ENCODE data around the gene FREM2. TPM values are rescaled to one million over a fixed set of nuclear protein-coding genes. Genes with fewer than 3 reads are reported as not detected.

FREM2 gene
- not detected for polyA plus RNA-seq (ENCODE audit: low read depth in 6 of 6)

GRCh38 chr13:38686577-38687245, at the start of gene FREM2:
FREM2 (plus strand) TSS chr13:38687077; CDS start chr13:38687345, 268 bp downstream.
- DNase-seq (no peak), ATAC-seq (ENCODE audit: low read depth in 2 of 2) (no peak)
- peaks cover 0 to 5% (median 0%) of the 10 kb centered on the region in 7 donors for H3K9me3 Mint-ChIP-seq
- H3K36me3 Mint-ChIP-seq = no peaks in the 10 kb centered on the region
- peaks cover 7 to 19% (median 17%) of the 10 kb centered on the region in 3 donors for H3K27me3 Mint-ChIP-seq
- H3K27ac Mint-ChIP-seq = no peak within 1 kb of the TSS
- H3K4me3 Mint-ChIP-seq = peak within 1 kb of the TSS in 3 of 8 donors; percentile 37 to 47 (median 44)
- H3K4me1 Mint-ChIP-seq = peaks cover 0 to 12% (median 0%) of the 10 kb centered on the region in 3 donors

DNA sequence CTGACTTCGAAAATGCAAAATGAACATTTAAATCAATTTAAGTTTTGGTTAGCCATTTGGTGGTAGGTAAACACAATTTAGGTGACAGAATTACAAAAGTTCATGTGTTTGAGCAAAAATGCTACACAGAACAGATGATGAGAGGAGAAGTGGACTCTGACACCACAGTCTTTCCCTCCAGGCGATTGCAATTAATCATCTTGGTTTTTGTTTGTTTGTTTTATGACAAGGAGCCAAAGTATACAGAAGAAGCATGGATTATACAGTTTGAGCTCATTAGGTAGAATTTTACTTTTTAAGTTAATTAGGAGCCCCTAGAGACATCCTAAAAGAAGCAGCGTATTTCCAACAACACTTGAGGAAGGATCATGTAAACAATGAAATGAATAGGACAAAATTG, 49.3 kb upstream of the FREM2 start:
- Mint-ChIP-seq H3K4me3 (no peak overlapping the region), H3K4me1 (no peaks in the 10 kb centered on the region), H3K9me3 (peaks cover 0 to 1% (median 0%) of the 10 kb centered on the region in 7 donors), H3K36me3 (no peaks in the 10 kb centered on the region), H3K27me3 (peaks cover 0 to 4% (median 0%) of the 10 kb centered on the region in 3 donors), H3K27ac (no peak overlapping the region)
- ATAC-seq (ENCODE audit: low read depth in 2 of 2) = no peak
- DNase-seq = no peak

DNA sequence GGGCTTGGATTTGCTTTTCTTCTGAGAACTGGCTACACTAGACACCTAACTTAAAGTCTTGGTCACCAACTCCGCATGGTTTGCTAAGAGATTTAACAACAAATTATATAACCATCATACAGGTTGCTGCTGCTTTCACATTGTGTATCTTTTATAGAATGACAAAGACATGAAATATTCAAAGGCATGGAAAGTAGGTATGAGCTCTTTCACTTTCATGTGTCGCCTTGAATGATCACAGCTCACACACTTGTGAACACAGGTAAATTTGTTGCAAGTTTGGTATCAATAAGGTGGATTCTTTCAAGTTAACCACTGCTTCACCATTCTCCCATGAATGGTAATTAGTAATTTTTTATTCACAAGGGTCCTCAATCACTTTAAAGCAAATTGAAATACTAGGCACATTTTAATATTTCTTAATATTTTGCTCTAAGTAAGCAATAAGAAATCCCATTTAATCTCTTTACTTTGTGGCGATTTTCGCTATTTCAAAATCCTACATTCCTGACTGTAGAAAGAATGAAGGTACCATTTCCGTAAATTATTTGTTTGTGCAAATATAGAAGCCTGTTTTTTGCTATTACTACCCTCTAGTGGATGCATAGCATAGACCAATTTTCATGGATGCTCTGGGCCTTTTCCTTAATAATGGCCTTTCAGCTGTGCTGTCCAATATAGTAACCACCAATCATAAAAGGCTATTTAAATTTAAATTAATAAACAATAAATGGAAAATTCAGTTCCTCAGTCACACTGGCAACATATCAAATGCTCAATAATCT, 45.5 kb upstream of the FREM2 start:
- Mint-ChIP-seq H3K27ac (no peak overlapping the region), H3K27me3 (peaks cover 0 to 4% (median 0%) of the 10 kb centered on the region in 3 donors), H3K9me3 (peaks cover 0 to 3% (median 0%) of the 10 kb centered on the region in 7 donors), H3K4me1 (no peaks in the 10 kb centered on the region), H3K4me3 (no peak overlapping the region), H3K36me3 (no peaks in the 10 kb centered on the region)
- no peak for ATAC-seq (ENCODE audit: low read depth in 2 of 2)
- no peak for DNase-seq

DNA sequence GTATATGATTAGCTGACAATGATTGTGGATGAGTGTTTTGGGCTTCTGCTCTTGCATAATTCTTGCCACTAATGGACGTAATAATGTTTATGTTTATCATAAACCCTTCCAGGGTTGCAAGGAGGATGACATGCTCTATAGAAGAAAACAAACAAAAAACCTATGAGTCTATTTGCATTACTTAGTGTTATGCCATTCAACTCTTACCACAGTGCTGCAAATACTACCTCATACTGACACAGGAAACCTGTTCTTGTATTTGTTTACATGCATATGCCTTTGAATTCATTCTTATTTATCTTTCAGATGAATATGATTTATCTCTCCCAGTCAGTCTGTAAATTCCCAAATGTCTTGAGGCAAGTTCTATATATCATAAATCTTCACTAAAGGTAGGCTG, 39.6 kb upstream of the FREM2 start:
- Mint-ChIP-seq H3K4me1 (no peaks in the 10 kb centered on the region), H3K4me3 (no peak overlapping the region), H3K27ac (no peak overlapping the region), H3K36me3 (no peaks in the 10 kb centered on the region), H3K27me3 (no peaks in the 10 kb centered on the region), H3K9me3 (peaks cover 0 to 3% (median 0%) of the 10 kb centered on the region in 7 donors)
- no peak for DNase-seq
- no peak for ATAC-seq (ENCODE audit: low read depth in 2 of 2)

DNA sequence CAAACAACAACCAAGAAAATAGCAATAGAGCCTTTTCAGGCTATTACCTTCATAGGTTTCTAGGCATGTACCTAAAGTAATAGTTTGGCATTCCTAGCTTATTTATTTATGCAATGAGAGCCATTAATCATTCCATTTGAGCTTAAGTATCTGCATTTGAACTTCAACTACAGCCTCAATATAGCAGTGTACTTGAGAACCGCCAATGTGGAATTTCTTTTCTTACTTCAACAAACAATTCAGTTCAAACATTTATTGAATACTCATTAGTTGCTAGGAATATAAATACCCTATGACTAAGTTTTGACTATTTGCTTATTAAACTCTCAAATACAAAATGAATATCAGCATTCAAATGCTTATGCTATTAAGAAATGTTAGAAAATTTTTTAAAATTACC, 38.0 kb upstream of the FREM2 start:
- no peak for DNase-seq
- Mint-ChIP-seq H3K36me3 (no peaks in the 10 kb centered on the region), H3K4me3 (no peak overlapping the region), H3K27ac (no peak overlapping the region), H3K4me1 (no peaks in the 10 kb centered on the region), H3K9me3 (no peaks in the 10 kb centered on the region), H3K27me3 (peaks cover 0 to 6% (median 0%) of the 10 kb centered on the region in 3 donors)
- ATAC-seq (ENCODE audit: low read depth in 2 of 2) = no peak

DNA sequence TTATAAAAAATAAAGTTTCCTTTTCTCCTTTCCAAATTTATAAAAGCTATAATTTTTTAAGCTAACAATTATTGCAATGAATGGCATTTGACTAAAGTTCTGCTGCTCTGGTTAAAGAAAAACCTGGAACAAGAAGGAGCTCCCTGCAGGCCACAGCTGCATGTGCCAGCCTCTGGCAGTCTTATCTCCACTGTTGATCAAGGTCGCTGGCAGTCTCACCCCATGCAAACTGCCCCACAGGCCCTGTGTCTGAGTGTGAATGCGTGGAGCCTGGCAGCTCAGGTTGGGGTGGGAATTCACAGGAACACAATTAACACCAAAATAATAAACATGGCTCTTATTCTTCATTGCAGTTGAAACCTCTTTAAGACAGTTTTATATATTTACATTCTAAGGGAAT, 30.2 kb upstream of the FREM2 start:
- Mint-ChIP-seq H3K9me3 (peaks cover 0 to 1% (median 0%) of the 10 kb centered on the region in 7 donors), H3K27ac (no peak overlapping the region), H3K36me3 (no peaks in the 10 kb centered on the region), H3K4me3 (no peak overlapping the region), H3K4me1 (no peaks in the 10 kb centered on the region), H3K27me3 (peaks cover 0 to 8% (median 0%) of the 10 kb centered on the region in 3 donors)
- ATAC-seq (ENCODE audit: low read depth in 2 of 2) (no peak), DNase-seq (no peak)

GRCh38 chr13:38657191-38657590, 29.7 kb upstream of the FREM2 start:
- Mint-ChIP-seq H3K36me3 (no peaks in the 10 kb centered on the region), H3K4me3 (no peak overlapping the region), H3K27me3 (peaks cover 0 to 11% (median 0%) of the 10 kb centered on the region in 3 donors), H3K27ac (no peak overlapping the region), H3K4me1 (no peaks in the 10 kb centered on the region), H3K9me3 (peaks cover 0 to 1% (median 0%) of the 10 kb centered on the region in 7 donors)
- no peak for DNase-seq
- no peak for ATAC-seq (ENCODE audit: low read depth in 2 of 2)

- Mint-ChIP-seq H3K27me3 (peaks cover 0 to 5% (median 1%) of the 10 kb centered on the region in 3 donors), H3K36me3 (no peaks in the 10 kb centered on the region), H3K4me3 (no peak overlapping the region), H3K27ac (no peak overlapping the region), H3K9me3 (peaks cover 0 to 1% (median 0%) of the 10 kb centered on the region in 7 donors), H3K4me1 (no peaks in the 10 kb centered on the region)
- ATAC-seq (ENCODE audit: low read depth in 2 of 2) (no peak), DNase-seq (no peak)
Observed at GRCh38 chr13:38658906-38659305, 28.0 kb upstream of the FREM2 start.

- H3K27me3 Mint-ChIP-seq = peaks cover 0 to 7% (median 4%) of the 10 kb centered on the region in 3 donors
- ATAC-seq (ENCODE audit: low read depth in 2 of 2) (no peak), DNase-seq (no peak)
- no peak overlapping the region for H3K27ac Mint-ChIP-seq
- no peak overlapping the region for H3K4me3 Mint-ChIP-seq
- no peaks in the 10 kb centered on the region for H3K9me3 Mint-ChIP-seq
- no peaks in the 10 kb centered on the region for H3K4me1 Mint-ChIP-seq
- no peaks in the 10 kb centered on the region for H3K36me3 Mint-ChIP-seq
Observed at GRCh38 chr13:38661010-38661675, 25.7 kb upstream of the FREM2 start.

DNA sequence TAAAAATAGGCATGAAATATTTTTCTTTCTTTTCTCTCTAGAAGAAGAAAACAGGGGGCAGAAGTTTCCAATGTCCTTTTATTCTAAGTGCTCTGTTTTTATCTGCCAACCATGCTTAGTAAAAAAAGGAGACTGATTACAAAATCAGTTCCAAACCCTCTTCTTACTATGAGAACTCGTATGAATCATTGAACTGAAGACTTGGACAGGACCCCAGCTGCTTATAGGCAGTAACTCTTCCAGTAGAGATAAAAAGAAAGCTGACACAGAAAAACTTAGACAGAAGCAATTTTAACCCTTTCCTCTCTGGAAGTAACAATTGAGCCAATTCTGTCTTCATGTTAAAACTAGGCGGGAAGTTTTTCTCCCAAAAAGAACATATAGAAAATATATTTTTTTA, 24.5 kb upstream of the FREM2 start:
- Mint-ChIP-seq H3K27ac (no peak overlapping the region), H3K36me3 (no peaks in the 10 kb centered on the region), H3K27me3 (peaks cover 0 to 7% (median 4%) of the 10 kb centered on the region in 3 donors), H3K4me1 (no peaks in the 10 kb centered on the region), H3K4me3 (no peak overlapping the region), H3K9me3 (no peaks in the 10 kb centered on the region)
- no peak for DNase-seq
- ATAC-seq (ENCODE audit: low read depth in 2 of 2) = no peak

DNA sequence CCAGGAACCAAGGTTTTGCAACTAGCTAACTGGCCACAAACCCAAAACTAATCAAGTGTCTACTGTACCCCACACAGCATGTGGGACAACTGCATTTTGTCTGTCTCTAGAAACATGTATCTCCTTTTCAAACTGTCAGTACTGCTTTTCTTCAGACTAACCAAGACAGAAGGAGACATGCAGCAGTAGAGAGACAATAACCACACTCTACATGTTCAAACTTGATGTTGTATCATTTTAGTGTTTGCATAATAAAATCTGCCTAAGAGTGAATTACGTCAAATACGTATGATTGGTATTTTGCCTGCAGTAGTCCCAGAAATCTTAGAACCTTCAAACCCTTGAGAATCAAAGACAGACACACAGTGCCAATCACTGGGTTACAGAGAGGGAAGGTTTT, 22.0 kb upstream of the FREM2 start:
- H3K27me3 Mint-ChIP-seq = peaks cover 0 to 7% (median 4%) of the 10 kb centered on the region in 3 donors
- no peak for DNase-seq
- no peak overlapping the region for H3K27ac Mint-ChIP-seq
- peaks cover 0 to 5% (median 0%) of the 10 kb centered on the region in 7 donors for H3K9me3 Mint-ChIP-seq
- no peak for ATAC-seq (ENCODE audit: low read depth in 2 of 2)
- H3K4me1 Mint-ChIP-seq = no peaks in the 10 kb centered on the region
- H3K36me3 Mint-ChIP-seq = no peaks in the 10 kb centered on the region
- no peak overlapping the region for H3K4me3 Mint-ChIP-seq

DNA sequence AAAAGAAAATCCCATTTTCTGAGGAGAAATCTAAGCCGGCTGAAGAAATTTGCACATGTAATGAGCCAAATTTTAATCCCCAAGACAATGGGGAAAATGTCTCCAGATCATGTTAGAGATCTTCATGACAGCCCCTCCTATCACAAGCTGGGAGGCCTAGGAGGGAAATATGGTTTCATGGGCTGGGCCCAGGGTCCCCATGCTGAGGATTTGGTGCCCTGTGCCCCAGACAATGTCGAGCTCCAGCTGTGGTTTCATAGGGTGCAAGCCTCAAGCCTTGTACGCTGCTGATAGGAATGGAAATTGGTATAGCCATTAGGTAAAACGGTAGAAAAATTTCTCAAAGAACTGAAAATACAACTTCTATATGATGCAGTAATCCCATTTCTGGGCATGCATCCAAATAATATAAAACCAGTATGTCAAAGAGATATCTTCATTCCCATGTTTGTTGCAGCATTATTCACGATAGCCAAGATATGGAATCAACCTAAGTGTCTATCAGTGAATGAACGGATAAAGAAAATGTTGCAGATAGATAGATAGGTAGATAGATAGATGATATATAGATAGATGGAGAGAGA, 19.3 kb upstream of the FREM2 start:
- no peak for DNase-seq
- Mint-ChIP-seq H3K9me3 (peaks cover 0 to 7% (median 0%) of the 10 kb centered on the region in 7 donors), H3K27ac (no peak overlapping the region), H3K4me3 (no peak overlapping the region), H3K36me3 (no peaks in the 10 kb centered on the region), H3K4me1 (no peaks in the 10 kb centered on the region), H3K27me3 (peaks cover 0 to 7% (median 0%) of the 10 kb centered on the region in 3 donors)
- no peak for ATAC-seq (ENCODE audit: low read depth in 2 of 2)

- no peak overlapping the region for H3K27ac Mint-ChIP-seq
- ATAC-seq (ENCODE audit: low read depth in 2 of 2) (no peak), DNase-seq (no peak)
- no peaks in the 10 kb centered on the region for H3K36me3 Mint-ChIP-seq
- peaks cover 0 to under 1% (median 0%) of the 10 kb centered on the region in 3 donors for H3K27me3 Mint-ChIP-seq
- H3K4me1 Mint-ChIP-seq = no peaks in the 10 kb centered on the region
- peaks cover 0 to 7% (median 0%) of the 10 kb centered on the region in 7 donors for H3K9me3 Mint-ChIP-seq
- H3K4me3 Mint-ChIP-seq = no peak overlapping the region
Observed at GRCh38 chr13:38669234-38669964, 17.5 kb upstream of the FREM2 start.
